Nephron (organoid): Measurements from ENCODE around the gene GPS1.

Experiments used
- H3K27ac Mint-ChIP-seq, 3 experiments: 2 replicates each; pipeline ENCODE4 v1.8.0; 2020; ENCODE audit warnings: mixed read lengths in 3 of 3, mild to moderate bottlenecking in 2 of 3, moderate library complexity in 1 of 3
- H3K27me3 Mint-ChIP-seq: 2 replicates; pipeline ENCODE4 v1.8.0; 2021; ENCODE audit warnings: low read depth, mild to moderate bottlenecking, moderate library complexity, mixed read lengths
- H3K36me3 Mint-ChIP-seq: 2 replicates; pipeline ENCODE4 v1.8.0; 2020; ENCODE audit warnings: low read depth, mixed read lengths
- H3K4me1 Mint-ChIP-seq: 2 replicates; pipeline ENCODE4 v1.8.0; 2020; ENCODE audit warnings: mixed read lengths
- H3K4me3 Mint-ChIP-seq, 3 experiments: 2 replicates each; pipeline ENCODE4 v1.8.0; 2020; ENCODE audit warnings: mild to moderate bottlenecking in 3 of 3, mixed read lengths in 3 of 3, moderate library complexity in 2 of 3
- H3K9me3 Mint-ChIP-seq: 2 replicates; pipeline ENCODE4 v1.8.0; 2020; ENCODE audit warnings: mixed read lengths
- TF ChIP-seq, protein P1 (sequence below), 3 experiments: fragments of 200-600 bp; sonication (generic); IDR thresholded peaks; one replicate each; pipeline ENCODE4 v1.5.0; 2021; ENCODE audit warnings: antibody characterized with exemption in 3 of 3; ENCODE audit not compliant: unreplicated experiment in 3 of 3

GPS1 gene

GRCh38 chr17:82022981-82023446, 28.7 kb upstream of the GPS1 start, which contains the start of gene LRRC45:
Gene LRRC45 (plus strand): TSS chr17:82023305. CDS start chr17:82023644, 339 bp downstream.
- peaks cover 4% of the 10 kb centered on the region for H3K27me3 Mint-ChIP-seq
- peak within 1 kb of the TSS; percentile 82 to 89 (median 89) for H3K4me3 Mint-ChIP-seq
- peak within 1 kb of the TSS in 1 of 3 experiments; percentile 49 for H3K27ac Mint-ChIP-seq
- peaks cover 4% of the 10 kb centered on the region for H3K36me3 Mint-ChIP-seq
- TF ChIP-seq, protein P1, sequence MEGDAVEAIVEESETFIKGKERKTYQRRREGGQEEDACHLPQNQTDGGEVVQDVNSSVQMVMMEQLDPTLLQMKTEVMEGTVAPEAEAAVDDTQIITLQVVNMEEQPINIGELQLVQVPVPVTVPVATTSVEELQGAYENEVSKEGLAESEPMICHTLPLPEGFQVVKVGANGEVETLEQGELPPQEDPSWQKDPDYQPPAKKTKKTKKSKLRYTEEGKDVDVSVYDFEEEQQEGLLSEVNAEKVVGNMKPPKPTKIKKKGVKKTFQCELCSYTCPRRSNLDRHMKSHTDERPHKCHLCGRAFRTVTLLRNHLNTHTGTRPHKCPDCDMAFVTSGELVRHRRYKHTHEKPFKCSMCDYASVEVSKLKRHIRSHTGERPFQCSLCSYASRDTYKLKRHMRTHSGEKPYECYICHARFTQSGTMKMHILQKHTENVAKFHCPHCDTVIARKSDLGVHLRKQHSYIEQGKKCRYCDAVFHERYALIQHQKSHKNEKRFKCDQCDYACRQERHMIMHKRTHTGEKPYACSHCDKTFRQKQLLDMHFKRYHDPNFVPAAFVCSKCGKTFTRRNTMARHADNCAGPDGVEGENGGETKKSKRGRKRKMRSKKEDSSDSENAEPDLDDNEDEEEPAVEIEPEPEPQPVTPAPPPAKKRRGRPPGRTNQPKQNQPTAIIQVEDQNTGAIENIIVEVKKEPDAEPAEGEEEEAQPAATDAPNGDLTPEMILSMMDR (IDR thresholded peaks at IDR 0.05; ENCODE audit: unreplicated experiment in 3 of 3) = no peak
- H3K4me1 Mint-ChIP-seq = peaks cover 15% of the 10 kb centered on the region
- no peaks in the 10 kb centered on the region for H3K9me3 Mint-ChIP-seq

- H3K4me1 Mint-ChIP-seq = peaks cover 11% of the 10 kb centered on the region
- peaks cover 4% of the 10 kb centered on the region for H3K27me3 Mint-ChIP-seq
- no peaks in the 10 kb centered on the region for H3K9me3 Mint-ChIP-seq
- TF ChIP-seq, protein P1 (IDR thresholded peaks at IDR 0.05; ENCODE audit: unreplicated experiment in 3 of 3) = no peak
- H3K36me3 Mint-ChIP-seq = peaks cover under 1% of the 10 kb centered on the region
- peak overlapping the region; percentile 79 to 82 (median 82) for H3K4me3 Mint-ChIP-seq
- no peak overlapping the region for H3K27ac Mint-ChIP-seq
Measured at GRCh38 chr17:82023447-82024241, 28.1 kb upstream of the GPS1 start.

DNA sequence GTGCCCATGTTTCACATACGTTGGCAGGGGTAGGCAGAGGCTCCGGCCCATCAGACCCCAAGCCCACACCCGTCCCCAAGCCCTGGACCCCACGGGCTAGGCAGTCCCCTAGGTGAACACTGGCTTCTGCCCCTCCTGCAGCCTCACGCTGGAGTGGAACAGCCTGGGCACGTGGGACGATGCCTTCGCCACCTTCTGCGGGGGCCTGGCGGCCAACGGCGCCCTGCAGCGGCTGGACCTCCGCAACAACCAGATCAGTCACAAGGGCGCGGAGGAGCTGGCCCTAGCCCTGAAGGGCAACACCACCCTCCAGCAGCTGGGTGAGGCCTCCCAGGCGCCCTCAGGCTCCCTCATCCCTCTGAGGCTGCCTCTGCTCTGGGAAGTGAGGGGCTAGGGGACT, 26.8 kb upstream of the GPS1 start:
- H3K27ac Mint-ChIP-seq = no peak overlapping the region
- H3K36me3 Mint-ChIP-seq = no peaks in the 10 kb centered on the region
- H3K4me3 Mint-ChIP-seq = no peak overlapping the region
- TF ChIP-seq, protein P1 (IDR thresholded peaks at IDR 0.05; ENCODE audit: unreplicated experiment in 3 of 3) = no peak
- H3K27me3 Mint-ChIP-seq = peaks cover 4% of the 10 kb centered on the region
- no peaks in the 10 kb centered on the region for H3K9me3 Mint-ChIP-seq
- H3K4me1 Mint-ChIP-seq = peaks cover 7% of the 10 kb centered on the region

DNA sequence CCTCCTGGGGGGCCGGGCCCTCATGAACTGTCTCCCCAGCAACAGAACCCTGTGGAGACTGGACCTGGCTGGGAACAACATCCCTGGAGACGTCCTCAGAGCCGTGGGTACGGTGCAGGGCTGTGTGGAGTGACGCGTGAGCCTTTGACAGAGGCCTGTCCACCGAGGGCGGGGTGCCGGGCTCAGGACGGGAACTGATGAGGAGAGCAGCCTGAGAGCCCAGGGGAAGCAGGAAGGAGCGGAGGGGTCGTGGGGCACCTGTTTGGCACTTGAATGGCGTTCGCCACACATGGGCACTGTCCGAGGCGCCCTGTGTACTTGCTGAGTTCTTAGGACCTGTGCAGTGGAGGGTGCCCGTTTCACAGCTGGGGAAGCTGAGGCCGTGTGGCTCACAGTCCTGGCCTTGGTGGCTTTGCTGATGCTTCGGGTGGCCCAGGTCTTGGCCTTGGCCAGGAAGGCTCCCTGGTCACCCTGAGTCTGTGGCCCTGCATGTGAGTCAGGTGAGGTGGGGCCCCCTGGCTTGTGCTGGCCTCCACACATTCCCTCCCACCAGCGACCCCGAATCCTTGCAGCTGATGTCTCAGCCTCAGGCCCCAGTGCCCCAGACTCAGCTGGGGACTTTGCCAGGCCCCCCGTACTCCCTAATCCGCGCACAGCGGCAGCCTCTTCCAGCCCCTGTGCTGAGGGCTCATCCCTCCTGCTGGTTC, 26.1 kb upstream of the GPS1 start:
- TF ChIP-seq, protein P1 (IDR thresholded peaks at IDR 0.05; ENCODE audit: unreplicated experiment in 3 of 3) = no peak

DNA sequence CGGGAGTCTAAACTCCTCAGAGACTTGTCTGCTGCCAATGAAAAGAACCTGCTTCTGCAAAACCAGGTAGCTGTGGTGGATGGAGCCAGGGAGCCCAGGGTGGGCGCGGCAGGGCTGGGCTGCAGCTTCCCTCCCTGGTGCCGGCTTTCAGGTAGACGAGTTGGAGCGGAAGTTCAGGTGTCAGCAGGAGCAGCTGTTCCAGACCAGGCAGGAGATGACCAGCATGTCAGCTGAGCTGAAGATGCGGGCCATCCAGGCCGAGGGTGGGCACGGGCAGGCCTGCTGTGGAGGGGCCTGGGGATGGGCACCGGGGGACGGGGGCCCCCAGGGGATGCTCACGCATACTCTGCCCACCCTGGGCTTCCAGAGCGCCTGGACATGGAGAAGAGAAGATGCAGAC, 23.5 kb upstream of the GPS1 start:
- no peak overlapping the region for H3K4me3 Mint-ChIP-seq
- no peaks in the 10 kb centered on the region for H3K4me1 Mint-ChIP-seq
- H3K36me3 Mint-ChIP-seq = no peaks in the 10 kb centered on the region
- no peak overlapping the region for H3K27ac Mint-ChIP-seq
- no peaks in the 10 kb centered on the region for H3K9me3 Mint-ChIP-seq
- peaks cover 9% of the 10 kb centered on the region for H3K27me3 Mint-ChIP-seq
- TF ChIP-seq, protein P1 (IDR thresholded peaks at IDR 0.05; ENCODE audit: unreplicated experiment in 3 of 3) = no peak

More for the DNA sequence above, 26.1 kb upstream of the GPS1 start:
- Mint-ChIP-seq H3K27ac (no peak overlapping the region), H3K27me3 (peaks cover 4% of the 10 kb centered on the region), H3K4me3 (peak overlapping the region; percentile 11 to 55 (median 41)), H3K4me1 (peaks cover 7% of the 10 kb centered on the region), H3K9me3 (no peaks in the 10 kb centered on the region), H3K36me3 (no peaks in the 10 kb centered on the region)
